Duodenal mucosa (tissue), 2 donors: ENCODE data around the gene CCAR1.
"Not testable (repeated sequence)": the region's sequence is repeated elsewhere in the genome, so short reads cannot be mapped to it uniquely, and the experiment has no call there.

Experiments
- H3K27ac ChIP-seq: one replicate; pipeline ENCODE4 v1.7.0; 2013; ENCODE audit warnings: low read depth, low read length
- H3K27me3 ChIP-seq, 2 donors: one replicate each; pipeline ENCODE4 v1.7.0; 2013; ENCODE audit warnings: low read length in 2 of 2, control low read depth in 1 of 2; ENCODE audit not compliant: insufficient read depth in 2 of 2, control insufficient read depth in 1 of 2
- H3K36me3 ChIP-seq, 2 donors: one replicate each; pipeline ENCODE4 v1.7.0; 2013; ENCODE audit warnings: low read length in 2 of 2, control low read depth in 1 of 2; ENCODE audit not compliant: insufficient read depth in 2 of 2, control insufficient read depth in 1 of 2
- H3K4me1 ChIP-seq, 2 donors: one replicate each; pipeline ENCODE4 v1.7.0; 2013; ENCODE audit warnings: low read length in 2 of 2, control low read depth in 1 of 2; ENCODE audit not compliant: insufficient read depth in 2 of 2, control insufficient read depth in 1 of 2
- H3K4me3 ChIP-seq, 2 donors: one replicate each; pipeline ENCODE4 v1.7.0; 2013; ENCODE audit warnings: low read length in 2 of 2, low read depth in 1 of 2
- H3K9ac ChIP-seq, 2 donors: one replicate each; pipeline ENCODE4 v1.7.0; 2013; ENCODE audit warnings: low read length in 2 of 2, low read depth in 1 of 2
- H3K9me3 ChIP-seq, 2 donors: one replicate each; pipeline ENCODE4 v1.7.0; 2013; ENCODE audit warnings: low read length in 2 of 2, control low read depth in 1 of 2; ENCODE audit not compliant: control insufficient read depth in 1 of 2

The CCAR1 gene

DNA sequence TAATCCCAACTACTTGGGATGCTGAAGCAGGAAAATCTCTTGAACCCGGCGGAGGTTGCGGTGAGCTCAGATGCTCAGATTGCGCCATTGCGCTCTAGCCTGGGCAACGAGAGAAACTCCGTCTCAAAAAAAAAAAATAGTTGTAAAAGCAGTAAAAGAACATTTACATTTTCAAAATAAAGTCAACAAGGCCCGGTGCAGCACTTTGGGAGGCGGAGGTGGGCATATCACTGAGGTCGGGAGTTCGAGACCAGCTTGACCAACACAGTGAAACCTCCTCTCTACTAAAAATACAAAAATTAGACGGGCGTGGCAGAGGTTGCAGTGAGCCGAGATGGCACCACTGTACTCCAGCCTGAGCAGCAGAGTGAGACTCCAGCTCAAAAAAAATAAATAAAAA lies 4.0 kb downstream of the CCAR1 start:
- Histone ChIP-seq H3K36me3 (peaks cover 6 to 43% of the 10 kb centered on the region in 2 donors), H3K27ac (no peak overlapping the region)

DNA sequence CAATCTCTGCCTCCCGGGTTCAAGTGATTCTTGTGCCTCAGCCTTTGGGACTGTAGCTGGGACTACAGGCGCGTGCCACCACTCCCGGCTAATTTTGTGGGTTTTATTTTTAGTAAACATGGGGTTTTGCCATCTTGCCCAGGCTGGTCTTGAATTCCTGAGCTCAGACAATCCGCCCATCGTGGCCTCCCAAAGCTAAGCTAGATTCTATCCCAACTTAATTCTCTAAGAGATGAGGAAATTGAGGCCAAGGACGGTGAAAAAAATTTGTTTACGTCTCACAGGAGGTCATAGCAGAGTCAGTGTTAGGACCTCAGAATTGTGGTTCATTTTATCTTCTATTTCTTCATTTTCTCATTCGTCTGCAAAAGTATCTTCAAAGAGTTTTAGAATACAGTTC lies 6.1 kb downstream of the CCAR1 start:
- Histone ChIP-seq H3K36me3 (peaks cover 12 to 59% of the 10 kb centered on the region in 2 donors), H3K9ac (no peak overlapping the region), H3K4me1 (peaks cover 3 to 5% of the 10 kb centered on the region in 2 donors), H3K27me3 (no peaks in the 10 kb centered on the region), H3K9me3 (no peaks in the 10 kb centered on the region), H3K4me3 (no peak overlapping the region), H3K27ac (no peak overlapping the region)

More for the DNA sequence above, 4.0 kb downstream of the CCAR1 start:
- H3K27me3 ChIP-seq, result no peaks in the 10 kb centered on the region
- H3K9me3 ChIP-seq, result no peaks in the 10 kb centered on the region
- no peak overlapping the region for H3K4me3 ChIP-seq
- peaks cover 5 to 8% of the 10 kb centered on the region in 2 donors for H3K4me1 ChIP-seq
- H3K9ac ChIP-seq, result no peak overlapping the region

DNA sequence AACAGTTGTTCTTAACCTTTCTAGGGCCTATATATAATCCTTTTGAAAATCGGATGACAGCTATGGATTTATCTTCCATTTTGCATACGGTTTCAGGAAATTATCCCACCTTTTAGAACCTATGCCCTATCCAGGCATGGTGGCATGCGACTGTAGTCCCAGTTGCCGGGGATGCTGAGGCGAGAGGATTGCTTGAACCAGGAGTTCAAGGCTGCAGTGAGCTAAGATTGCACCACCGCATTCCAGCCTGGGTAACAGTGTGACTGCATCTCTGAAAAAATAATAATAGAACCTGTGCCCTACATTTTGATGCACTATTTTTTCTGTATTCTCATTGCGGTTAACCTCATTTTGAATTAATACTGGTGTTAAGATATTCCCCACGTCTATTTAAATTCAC lies 11.6 kb downstream of the CCAR1 start:
- Histone ChIP-seq H3K9ac (no peak overlapping the region), H3K4me3 (no peak overlapping the region), H3K27ac (no peak overlapping the region), H3K27me3 (no peaks in the 10 kb centered on the region), H3K36me3 (peaks cover 6 to 71% of the 10 kb centered on the region in 2 donors), H3K4me1 (no peaks in the 10 kb centered on the region), H3K9me3 (no peaks in the 10 kb centered on the region)

DNA sequence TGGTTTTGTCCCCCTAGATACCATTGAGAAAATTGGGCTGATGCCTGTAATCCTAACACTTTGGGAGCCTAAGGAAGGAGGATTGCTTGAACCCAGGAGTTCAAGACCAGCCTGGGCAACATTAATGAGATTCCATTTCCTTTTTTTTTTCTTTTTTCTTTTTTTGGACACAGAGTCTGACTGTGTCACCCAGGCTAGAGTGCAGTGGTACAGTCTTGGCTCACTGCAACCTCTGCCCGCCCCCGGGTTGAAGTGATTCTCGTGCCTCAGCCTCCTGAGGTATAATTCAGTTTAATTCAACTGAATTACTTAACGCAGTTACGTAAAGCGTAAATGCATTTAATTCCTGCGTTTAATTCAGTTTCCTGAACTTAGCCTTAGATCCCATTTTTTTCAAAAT lies 13.3 kb downstream of the CCAR1 start:
- H3K4me1 ChIP-seq, result no peaks in the 10 kb centered on the region
- H3K9ac ChIP-seq, result no peak overlapping the region
- H3K27ac ChIP-seq, result no peak overlapping the region
- peaks cover 10 to 76% of the 10 kb centered on the region in 2 donors for H3K36me3 ChIP-seq
- no peaks in the 10 kb centered on the region for H3K27me3 ChIP-seq
- no peaks in the 10 kb centered on the region for H3K9me3 ChIP-seq
- no peak overlapping the region for H3K4me3 ChIP-seq

DNA sequence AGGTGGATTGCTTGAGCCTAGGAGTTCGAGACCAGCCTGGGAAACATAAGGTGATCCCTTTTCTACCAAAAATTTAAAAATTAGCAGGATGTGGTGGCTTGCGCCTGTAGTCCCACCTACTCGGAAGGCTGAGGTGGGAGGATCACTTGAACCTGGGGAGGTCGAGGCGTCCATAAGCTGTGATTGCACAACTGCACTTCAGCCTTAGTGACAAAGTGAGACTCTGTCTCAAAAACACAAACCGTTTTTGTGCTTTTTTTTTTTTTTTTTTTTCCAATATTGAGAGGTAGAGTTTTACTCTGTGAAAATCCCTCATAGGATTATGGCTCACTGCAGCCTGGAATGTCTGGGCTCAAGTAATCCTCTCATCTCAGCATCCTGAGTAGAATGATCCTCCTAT lies 14.1 kb downstream of the CCAR1 start:
- Histone ChIP-seq H3K9ac (no peak overlapping the region), H3K4me1 (no peaks in the 10 kb centered on the region), H3K36me3 (peaks cover 10 to 79% of the 10 kb centered on the region in 2 donors), H3K27ac (no peak overlapping the region), H3K27me3 (no peaks in the 10 kb centered on the region), H3K9me3 (no peaks in the 10 kb centered on the region), H3K4me3 (no peak overlapping the region)

DNA sequence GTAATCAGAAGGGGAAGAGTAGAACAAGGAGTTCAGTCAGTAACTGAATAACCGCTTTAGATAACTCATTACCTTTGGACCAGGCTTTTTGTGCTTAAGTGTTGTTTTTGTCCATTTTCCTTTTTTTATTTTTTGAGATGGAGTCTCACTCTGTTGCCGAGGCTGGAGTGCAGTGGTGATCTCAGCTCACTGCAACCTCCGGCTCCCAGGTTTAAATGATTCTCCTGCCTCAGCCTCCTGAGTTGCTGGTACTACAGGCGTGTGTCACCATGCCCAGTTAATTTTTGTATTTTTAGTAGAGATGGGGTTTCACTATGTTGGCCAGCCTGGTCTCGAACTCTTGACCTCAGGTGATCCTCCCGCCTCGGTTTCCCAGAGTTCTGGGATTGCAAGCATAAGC lies 14.7 kb downstream of the CCAR1 start:
- not testable (repeated sequence) for H3K27ac ChIP-seq, H3K9me3 ChIP-seq, H3K4me3 ChIP-seq, H3K27me3 ChIP-seq, H3K4me1 ChIP-seq, H3K9ac ChIP-seq
- peaks cover 10 to 77% of the 10 kb centered on the region in 2 donors for H3K36me3 ChIP-seq

DNA sequence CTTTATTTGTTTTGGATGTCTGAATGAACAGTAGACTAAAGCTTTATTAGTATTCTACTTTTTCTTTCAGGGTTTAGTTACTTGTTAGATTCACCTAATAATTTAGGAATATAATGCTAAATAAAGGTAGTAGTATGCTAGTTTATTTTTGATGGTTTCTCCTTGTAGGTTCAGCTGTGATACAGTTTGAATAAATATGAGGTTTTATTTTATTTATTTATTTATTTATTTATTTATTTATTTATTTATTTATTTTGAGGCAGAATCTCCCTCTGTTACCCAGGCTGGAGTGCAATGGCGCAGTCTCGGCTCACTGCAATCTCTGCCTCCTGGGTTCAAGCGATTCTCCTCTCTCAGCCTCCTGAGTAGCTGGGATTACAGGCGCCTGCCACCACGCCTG lies 19.6 kb downstream of the CCAR1 start:
- not testable (repeated sequence) for H3K4me1 ChIP-seq, H3K4me3 ChIP-seq
- H3K36me3 ChIP-seq, result peaks cover 7 to 74% of the 10 kb centered on the region in 2 donors

DNA sequence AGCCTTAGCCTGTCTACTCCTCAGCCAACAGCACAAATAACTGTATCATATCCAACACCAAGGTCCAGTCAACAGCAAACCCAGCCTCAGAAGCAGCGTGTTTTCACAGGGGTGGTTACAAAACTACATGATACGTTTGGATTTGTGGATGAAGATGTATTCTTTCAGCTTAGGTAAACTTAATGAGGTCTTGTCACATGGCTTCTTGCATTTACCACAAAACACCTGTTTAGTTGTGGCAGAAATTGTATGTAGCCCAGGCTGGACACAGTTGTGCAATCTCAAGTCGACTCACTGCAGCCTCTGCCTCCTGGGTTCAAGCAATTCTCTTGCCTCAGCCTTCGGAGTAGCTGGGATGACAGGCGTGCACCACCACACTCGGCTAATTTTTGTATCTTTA lies 21.4 kb downstream of the CCAR1 start:
- Histone ChIP-seq H3K4me3 (no peak overlapping the region), H3K27ac (no peak overlapping the region), H3K4me1 (no peaks in the 10 kb centered on the region), H3K36me3 (peaks cover 12 to 74% of the 10 kb centered on the region in 2 donors), H3K27me3 (no peaks in the 10 kb centered on the region), H3K9ac (no peak overlapping the region), H3K9me3 (no peaks in the 10 kb centered on the region)

More for the DNA sequence above, 19.6 kb downstream of the CCAR1 start:
- not testable (repeated sequence) for H3K27ac ChIP-seq, H3K9me3 ChIP-seq, H3K9ac ChIP-seq, H3K27me3 ChIP-seq

DNA sequence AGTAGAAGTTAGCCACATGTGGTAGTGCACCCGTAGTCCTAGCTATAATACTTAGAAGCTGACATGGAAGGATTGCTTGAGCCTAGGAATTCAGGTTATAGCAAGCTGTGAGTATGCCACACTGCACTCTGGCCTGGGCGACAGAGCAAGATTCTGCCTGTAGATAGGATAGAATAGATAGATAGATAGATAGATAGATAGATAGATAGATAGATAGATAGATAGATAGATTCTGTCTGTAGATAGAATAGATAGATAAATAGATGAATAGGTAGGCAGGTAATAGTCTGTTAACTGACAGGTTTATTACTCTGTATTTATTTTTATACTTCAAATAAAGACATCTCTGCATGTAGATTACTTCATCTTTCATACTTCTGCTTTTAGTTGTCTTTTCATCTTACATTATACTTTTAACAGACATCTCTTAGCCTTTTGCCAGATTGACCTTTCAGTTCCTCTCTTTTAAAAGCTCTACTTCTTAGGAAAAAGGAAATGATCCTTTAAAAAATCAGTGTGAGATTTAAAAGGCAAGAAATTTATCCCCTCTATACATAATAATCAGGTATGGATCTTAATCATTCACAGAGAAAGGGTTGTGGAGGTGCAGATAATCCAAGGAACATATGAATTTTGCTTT lies 31.8 kb downstream of the CCAR1 start:
- Histone ChIP-seq H3K9ac (no peak overlapping the region), H3K36me3 (peaks cover 33 to 93% of the 10 kb centered on the region in 2 donors), H3K9me3 (no peaks in the 10 kb centered on the region)

DNA sequence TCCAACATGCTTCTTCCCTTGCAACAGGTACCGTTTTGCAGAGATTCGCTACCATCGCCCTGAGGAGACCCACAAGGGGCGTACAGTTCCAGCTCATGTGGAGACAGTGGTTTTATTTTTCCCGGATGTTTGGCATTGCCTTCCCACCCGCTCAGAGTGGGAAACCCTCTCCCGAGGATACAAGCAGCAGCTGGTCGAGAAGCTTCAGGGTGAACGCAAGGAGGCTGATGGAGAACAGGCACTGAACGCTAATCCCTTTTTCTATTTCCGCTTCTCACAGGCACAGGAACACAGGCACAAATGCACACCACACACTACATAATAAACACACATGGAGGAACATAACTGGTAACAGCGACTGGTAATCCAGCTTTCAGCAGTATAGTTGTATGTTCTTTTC lies 35.2 kb downstream of the CCAR1 start:
- H3K4me1 ChIP-seq, result no peaks in the 10 kb centered on the region
- no peak overlapping the region for H3K4me3 ChIP-seq
- no peaks in the 10 kb centered on the region for H3K9me3 ChIP-seq
- H3K9ac ChIP-seq, result no peak overlapping the region
- peaks cover 45 to 87% of the 10 kb centered on the region in 2 donors for H3K36me3 ChIP-seq
- no peak overlapping the region for H3K27ac ChIP-seq
- no peaks in the 10 kb centered on the region for H3K27me3 ChIP-seq

More for the DNA sequence above, 31.8 kb downstream of the CCAR1 start:
- Histone ChIP-seq H3K4me1 (no peaks in the 10 kb centered on the region), H3K4me3 (no peak overlapping the region), H3K27me3 (no peaks in the 10 kb centered on the region), H3K27ac (no peak overlapping the region)
